ENCODE data around the gene OSBPL5. TPM values are rescaled to one million over a fixed set of nuclear protein-coding genes. Genes with fewer than 3 reads are reported as not detected.
"Not testable (repeated sequence)": the region's sequence is repeated elsewhere in the genome, so short reads cannot be mapped to it uniquely, and the experiment has no call there.

OSBPL5 gene
- total RNA-seq, 4 donors from 2014 or later, result 24.7 to 83.3 (median 48.2) TPM

GRCh38 chr11:3169255-3170043 is 4.3 kb upstream of the OSBPL5 start:
- no peaks in the 10 kb centered on the region for H3K9me3 ChIP-seq
- no peak for TF ChIP-seq CTCF (IDR thresholded peaks at IDR 0.05)
- peak in 1 of 2 donors; percentile 22 for TF ChIP-seq POLR2A (IDR thresholded peaks at IDR 0.05)
- H3K27ac ChIP-seq, result peak overlapping the region in 1 of 2 donors; percentile 20
- H3K4me3 ChIP-seq, result peak overlapping the region; percentile 2 to 23
- intact Hi-C loops (cut with DNase I; ENCODE audit: low total_unique reads), result no loop called here
- H3K4me1 ChIP-seq, result no peaks in the 10 kb centered on the region
- DNase-seq, result peak in 1 of 2 donors; percentile 44
- no peaks in the 10 kb centered on the region for H3K36me3 ChIP-seq
- no peaks in the 10 kb centered on the region for H3K27me3 ChIP-seq

- H3K4me1 ChIP-seq; H3K27me3 ChIP-seq; H3K9me3 ChIP-seq; intact Hi-C loops (cut with DNase I; ENCODE audit: low total_unique reads); H3K36me3 ChIP-seq: not testable (repeated sequence)
- DNase-seq, result peak in 1 of 2 donors; percentile 17
- H3K27ac ChIP-seq, result peak overlapping the region in 1 of 2 donors; percentile 20
- H3K4me3 ChIP-seq, result peak overlapping the region in 1 of 2 donors; percentile 2
Observed at GRCh38 chr11:3168742-3169254, 3.7 kb upstream of the OSBPL5 start.

GRCh38 chr11:3167143-3168119 is 2.3 kb upstream of the OSBPL5 start:
- H3K4me1 ChIP-seq, result peaks cover 0 to 16% of the 10 kb centered on the region in 2 donors
- intact Hi-C loops (cut with DNase I; ENCODE audit: low total_unique reads), result no loop called here

GRCh38 chr11:3166268-3167142 is 1.4 kb upstream of the OSBPL5 start:
- Histone ChIP-seq H3K27me3 (no peaks in the 10 kb centered on the region), H3K36me3 (no peaks in the 10 kb centered on the region), H3K4me1 (peaks cover 0 to 20% of the 10 kb centered on the region in 2 donors), H3K9me3 (no peaks in the 10 kb centered on the region), H3K4me3 (no peak overlapping the region), H3K27ac (no peak overlapping the region)
- DNase-seq, result peak in 1 of 2 donors; percentile 16
- TF ChIP-seq POLR2A (IDR thresholded peaks at IDR 0.05), result no peak
- TF ChIP-seq CTCF (IDR thresholded peaks at IDR 0.05), result no peak
- intact Hi-C loops (cut with DNase I; ENCODE audit: low total_unique reads), result no loop called here

More at GRCh38 chr11:3167143-3168119, 2.3 kb upstream of the OSBPL5 start:
- Histone ChIP-seq H3K9me3 (no peaks in the 10 kb centered on the region), H3K27ac (no peak overlapping the region), H3K4me3 (no peak overlapping the region), H3K36me3 (no peaks in the 10 kb centered on the region), H3K27me3 (no peaks in the 10 kb centered on the region)
- DNase-seq, result no peak
- TF ChIP-seq CTCF (IDR thresholded peaks at IDR 0.05), result no peak
- no peak for TF ChIP-seq POLR2A (IDR thresholded peaks at IDR 0.05)

- no peaks in the 10 kb centered on the region for H3K27me3 ChIP-seq
- peaks cover 0 to 25% of the 10 kb centered on the region in 2 donors for H3K4me1 ChIP-seq
- no peaks in the 10 kb centered on the region for H3K36me3 ChIP-seq
- intact Hi-C loops (cut with DNase I; ENCODE audit: low total_unique reads), result no loop called here
- no peak overlapping the region for H3K27ac ChIP-seq
- H3K9me3 ChIP-seq, result no peaks in the 10 kb centered on the region
- peak overlapping the region in 1 of 2 donors; percentile 68 for H3K4me3 ChIP-seq
- peak; percentile 19 to 21 for DNase-seq
- TF ChIP-seq CTCF (IDR thresholded peaks at IDR 0.05) (no peak), POLR2A (IDR thresholded peaks at IDR 0.05) (no peak)
Observed at GRCh38 chr11:3165916-3166267, 782 bp upstream of the OSBPL5 start.

Measured in uterus (tissue), 4 donors.